OCI-M2 (cell line): ENCODE results near the gene MAP3K5.

ENCODE experiments used
- DNase-seq: peaks from one replicate; lab custom pipeline; 2025; ENCODE audit not compliant: unreplicated experiment; lab: John Stamatoyannopoulos, UW

The MAP3K5 gene

DNA sequence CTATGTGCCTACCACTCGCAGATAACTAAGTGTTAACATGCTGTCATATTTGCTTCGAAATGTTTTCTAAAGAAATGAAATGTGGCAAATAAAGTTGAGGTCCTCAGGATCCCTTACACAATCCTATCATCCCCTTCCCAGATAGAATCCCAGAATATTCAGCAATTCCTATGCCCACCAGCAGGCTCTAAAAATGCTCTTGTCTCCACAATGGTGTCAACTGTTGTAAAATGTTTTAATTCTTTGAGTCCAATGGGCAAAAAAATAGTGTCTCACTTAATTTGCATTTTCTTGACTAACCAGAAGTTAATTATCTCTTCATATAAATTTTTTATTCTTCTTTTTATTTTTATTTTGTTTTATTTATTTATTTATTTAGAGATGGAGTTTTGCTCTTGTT lies 138.2 kb downstream of the MAP3K5 start:
- DNase-seq, result no peak

DNA sequence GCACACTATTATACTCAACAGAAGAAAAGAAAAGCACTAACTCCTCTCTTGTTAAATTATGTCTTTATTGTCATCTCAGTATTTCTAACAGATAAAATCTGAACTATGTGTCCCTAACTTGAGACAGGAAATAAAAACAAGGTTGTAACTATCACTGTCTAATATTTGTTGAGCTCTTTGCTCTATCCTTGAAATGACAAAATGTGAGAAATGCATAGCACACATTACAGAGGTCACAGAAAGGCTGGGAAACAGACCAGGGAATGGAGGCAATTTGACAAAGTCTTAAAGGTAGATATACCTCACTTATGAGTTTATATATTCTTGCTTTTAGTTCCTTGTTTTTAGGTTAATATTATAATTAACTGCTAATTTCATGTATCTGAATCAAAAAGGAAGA lies 139.6 kb downstream of the MAP3K5 start:
- no peak for DNase-seq

DNA sequence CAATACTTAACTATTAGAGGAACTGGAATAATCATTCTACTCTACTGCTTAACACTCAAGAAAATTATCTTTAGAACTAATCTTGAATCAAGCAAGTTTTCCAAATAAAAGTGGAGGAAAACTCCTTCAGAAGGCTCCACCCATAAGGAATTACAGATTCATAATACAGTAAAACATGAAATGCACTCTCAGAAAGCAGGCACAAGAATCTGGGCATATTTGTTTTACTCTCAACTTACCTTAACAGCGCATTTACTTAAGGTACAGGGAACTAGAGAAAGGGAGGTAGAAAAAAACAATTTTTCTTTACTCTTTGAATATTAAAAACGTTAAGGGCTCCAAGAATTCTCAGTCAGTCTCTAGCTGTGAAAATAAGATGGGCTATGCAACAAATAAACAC lies 140.3 kb downstream of the MAP3K5 start:
- DNase-seq, result no peak

DNA sequence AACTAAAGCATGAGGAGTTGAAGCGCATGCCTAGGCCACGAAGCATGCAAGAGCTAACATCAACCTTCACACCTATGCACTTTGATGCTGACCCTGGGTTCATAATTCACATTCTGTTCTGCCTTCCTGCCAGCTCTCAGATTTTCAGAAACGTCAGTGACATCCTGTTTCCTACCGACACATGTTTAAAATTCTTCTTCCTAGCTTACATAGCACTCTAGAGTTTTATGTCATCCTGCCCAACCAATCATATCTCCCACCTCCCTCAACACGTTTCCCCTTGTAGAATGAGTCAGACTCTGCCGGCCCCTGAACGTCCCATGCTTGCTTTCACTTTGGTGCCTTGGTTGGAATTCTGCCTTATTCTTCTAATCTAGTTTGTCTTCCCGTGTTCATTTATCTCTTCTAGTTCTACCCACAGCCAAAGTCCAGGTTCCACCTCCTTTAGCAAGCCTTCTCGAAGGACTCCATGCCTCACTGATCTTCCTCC lies 144.9 kb downstream of the MAP3K5 start:
- no peak for DNase-seq

DNA sequence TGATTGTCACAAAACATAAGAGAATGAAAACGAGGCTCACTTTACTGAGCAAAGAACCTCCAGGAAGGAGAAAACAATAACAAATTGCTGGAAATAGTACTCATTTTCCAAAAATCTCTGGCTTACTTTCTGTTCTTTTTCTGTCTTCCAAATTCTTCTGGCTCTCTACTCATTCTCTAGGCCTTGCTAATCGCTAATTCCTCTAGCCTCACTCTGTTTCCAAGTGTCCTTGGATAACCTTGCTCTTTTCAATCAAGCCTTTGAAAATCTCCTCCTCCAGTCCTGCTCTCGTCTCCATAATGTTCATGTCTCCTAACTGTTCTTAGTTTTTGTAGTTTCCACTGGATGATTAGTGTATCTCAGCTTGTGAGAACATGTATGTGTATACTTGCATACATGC lies 145.9 kb downstream of the MAP3K5 start:
- DNase-seq, result no peak

DNA sequence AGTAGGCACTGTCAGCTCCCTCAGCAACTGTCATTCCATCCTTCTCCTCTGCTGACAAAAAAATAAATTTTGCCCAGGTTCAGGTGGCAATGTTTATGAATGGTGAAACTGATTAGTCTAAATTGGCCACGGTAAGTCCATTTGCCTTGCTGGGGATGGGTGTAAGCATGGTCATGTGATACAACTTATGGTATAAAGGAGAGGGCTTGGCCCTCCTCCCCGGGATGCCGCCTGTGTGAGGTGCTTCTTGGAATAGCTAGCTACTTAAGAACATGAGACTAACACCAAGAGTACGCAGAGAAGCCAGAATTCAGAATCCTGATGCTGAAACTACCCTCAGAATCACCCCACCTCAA lies 147.7 kb downstream of the MAP3K5 start:
- DNase-seq, result no peak

DNA sequence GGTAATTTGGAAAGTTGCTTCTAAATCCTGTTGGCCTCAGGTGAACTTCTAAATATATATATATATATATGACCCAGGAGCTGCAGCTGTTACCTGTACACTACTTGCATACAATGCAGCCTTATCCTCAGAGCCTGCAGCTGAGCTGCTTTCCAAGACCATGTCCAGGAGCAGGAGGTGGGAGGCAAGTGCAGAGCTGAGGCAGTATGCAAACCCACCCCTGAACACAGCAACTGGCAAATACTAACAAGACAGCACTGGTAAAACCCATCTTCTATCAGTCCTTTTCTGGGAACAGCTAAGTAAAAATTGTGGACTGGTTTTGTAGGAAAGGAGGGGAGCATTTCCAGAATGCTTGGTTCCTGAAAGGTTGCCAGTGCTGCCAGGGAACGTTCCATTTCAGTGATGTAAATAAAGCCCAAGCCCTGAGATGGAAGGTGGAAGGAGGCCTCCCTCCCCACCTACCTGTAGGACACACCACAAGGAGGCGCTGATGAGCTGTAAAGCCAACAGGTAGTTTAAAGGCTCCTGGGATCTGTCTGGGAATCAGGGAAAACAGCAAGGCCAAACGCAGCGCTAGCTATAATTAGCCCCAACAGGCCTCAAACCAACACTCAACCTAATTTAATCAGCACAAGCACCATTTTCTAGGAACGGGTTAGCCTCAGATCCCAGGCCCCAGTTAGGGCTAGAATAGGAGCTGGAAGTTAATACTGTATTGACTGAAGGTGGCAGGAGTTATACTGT lies 148.3 kb downstream of the MAP3K5 start:
- DNase-seq, result no peak

DNA sequence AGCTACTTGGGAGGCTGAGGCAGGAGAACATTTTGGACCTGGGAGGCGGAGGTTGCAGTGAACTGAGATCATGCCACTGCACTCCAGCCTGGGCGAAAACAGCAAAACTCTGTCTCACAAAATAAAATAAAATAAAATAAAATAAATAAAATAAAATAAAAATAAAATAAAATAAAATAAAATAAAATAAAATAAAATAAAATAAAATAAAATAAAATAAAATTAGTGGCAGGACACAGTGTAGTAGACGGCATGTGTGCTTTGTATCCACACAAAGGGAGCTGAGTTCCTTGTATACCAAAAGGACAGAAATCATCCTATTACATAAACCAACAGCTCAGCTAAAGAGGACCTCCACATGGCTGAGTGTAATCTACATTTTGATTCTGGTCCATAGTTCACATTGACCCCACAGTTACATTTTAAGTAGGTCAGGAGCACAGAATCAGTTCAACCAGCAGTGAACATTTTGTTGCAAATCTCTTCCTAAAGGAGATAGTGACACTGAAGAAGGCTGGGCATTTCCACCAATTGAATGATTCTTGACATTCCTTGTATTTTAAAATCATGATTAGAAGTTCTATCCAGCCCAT lies 150.3 kb downstream of the MAP3K5 start:
- no peak for DNase-seq

DNA sequence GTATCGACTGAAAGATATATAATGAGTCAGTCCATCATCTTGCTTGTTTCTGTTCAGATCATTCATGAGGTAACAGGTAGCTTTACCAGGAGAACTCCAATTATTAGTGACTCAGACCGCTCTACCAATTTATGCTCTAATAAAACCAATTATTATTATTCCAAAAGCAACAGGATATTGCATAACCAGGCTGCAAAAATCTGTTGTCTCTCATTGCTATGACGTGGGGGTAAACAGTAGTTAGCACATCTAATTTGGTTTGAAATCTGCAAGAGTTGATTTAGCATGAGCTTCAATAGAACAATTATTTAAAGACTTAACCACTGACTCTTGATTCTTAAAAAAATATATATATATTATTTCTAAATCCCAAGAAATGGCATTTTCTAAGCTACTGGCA lies 151.1 kb downstream of the MAP3K5 start:
- no peak for DNase-seq

DNA sequence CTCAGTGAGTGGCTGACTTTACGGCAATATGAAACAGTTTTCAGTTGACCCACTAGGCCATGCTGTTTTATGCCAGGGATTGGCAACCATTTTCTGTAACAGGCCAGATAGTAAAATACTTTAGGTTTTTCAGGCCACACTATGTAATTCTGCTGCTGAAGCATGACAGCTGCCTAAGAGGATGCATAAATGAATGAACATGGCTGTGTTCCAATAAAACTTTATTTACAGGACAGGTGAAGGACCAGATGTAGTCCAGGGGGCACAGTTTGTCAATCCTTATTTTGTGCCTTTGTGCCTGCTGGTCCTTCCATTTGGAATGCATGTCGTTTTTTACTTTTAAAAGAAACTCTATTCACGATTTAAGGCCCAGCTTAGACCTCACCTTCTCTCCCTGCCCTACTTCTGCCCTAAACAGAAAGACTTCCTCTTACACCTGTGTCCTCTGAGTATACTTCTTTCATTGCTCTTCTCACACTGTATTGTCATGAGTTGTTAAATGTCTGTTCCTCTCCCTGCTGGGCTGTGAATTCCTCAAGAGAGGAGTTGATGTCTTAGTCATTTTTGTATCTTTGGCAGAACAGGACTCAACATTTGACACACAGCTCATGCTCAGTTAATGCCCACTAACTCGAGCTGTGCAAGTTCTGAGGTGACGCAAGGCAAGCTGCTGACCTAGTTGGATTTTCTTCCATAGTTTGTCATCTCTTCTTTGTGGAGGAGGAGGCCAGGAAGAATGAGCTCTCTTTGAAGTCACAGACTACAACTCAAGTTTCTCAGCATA lies 152.0 kb downstream of the MAP3K5 start:
- DNase-seq, result no peak

DNA sequence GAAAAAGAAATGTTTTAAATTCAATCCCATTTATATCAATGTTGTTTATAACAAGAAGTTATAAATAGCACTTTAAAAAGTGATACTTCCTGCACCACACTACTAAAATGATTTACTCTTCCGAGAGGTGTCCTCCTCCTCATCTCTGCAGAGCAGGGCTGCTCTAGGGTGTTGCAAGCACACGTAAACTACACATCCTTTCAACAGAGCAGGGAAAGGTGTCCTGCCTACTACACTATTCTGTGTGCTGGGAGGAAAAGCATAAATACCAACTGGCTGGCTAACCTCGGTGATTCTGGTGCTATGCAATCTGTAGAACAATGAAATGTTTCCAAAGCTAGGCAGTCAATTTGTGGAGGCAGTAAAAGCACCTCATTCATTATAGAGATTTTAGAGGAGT lies 152.6 kb downstream of the MAP3K5 start:
- no peak for DNase-seq

DNA sequence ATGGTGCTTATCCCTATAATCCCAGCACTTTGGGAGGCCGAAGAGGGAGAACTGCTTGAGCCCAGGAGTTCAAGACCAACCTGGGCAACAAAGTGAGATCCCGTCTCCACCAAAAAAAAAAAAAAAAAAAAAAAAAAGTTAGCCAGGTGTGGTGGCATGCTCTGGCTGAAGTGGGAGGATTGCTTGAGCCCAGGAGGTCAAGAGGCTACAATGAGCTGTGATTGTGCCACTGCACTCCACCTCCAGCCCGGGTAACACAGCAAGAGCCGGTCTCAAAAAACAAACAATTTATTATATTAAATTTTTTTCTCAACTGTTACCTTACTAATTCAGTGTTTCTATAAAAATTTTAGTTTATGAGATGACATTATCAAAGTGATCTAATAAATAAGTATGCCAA lies 156.7 kb downstream of the MAP3K5 start:
- DNase-seq, result no peak

DNA sequence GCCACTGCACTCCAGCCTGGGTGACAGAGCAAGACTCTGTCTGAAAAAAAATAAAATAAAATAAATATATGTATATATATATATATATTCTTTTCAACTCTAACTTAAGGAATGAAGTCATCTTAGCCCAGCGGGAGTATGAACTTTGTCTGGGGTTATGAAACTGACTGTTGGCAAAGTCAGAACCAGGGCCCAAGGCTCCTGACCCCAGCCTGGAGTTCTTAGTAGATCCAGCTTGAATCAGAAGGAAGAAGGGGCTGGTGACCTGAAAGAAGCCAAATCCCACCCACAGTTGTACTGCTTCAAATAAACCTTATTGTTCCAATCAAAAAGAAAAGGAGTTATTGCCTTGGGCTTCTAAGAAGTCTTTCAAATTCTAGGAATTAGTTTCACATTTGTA lies 158.9 kb downstream of the MAP3K5 start:
- DNase-seq, result no peak

DNA sequence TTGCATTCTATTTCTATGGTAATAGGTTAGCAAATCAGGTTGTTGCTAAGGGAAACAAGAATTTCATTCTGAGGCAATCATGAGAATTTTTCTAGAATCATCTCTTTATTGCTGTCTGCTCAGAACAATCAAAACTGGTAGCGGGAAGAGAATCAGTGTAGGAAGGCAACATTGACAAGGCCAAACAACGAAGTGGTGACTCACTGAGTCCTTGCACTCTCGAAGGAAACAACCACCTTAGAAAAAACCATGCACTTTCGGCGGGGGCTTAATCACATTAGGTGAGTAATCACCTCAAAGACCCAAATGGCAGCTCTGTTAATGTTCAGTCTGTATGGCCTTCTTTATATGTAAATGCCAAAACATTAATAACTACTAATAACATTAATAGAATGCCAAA lies 163.3 kb downstream of the MAP3K5 start:
- no peak for DNase-seq

DNA sequence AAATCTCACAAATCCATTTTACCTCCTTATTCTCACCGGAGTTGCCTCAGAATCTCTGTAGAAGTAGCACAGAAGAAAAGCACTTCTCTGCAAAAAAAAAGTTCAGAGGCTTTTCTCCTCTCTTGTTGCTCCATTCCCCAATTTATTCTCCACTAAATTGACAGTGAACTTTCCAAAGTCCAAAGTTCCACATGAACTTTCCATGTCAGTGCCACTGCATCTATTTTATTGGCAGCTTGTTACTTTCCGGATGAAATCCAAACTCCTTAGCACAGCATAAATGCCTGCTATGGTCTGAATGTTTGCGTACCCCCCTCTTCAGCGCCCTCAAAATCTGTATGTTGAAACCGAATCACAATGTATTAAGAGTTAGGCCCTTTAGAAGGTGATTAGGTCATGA lies 165.1 kb downstream of the MAP3K5 start:
- DNase-seq, result no peak

DNA sequence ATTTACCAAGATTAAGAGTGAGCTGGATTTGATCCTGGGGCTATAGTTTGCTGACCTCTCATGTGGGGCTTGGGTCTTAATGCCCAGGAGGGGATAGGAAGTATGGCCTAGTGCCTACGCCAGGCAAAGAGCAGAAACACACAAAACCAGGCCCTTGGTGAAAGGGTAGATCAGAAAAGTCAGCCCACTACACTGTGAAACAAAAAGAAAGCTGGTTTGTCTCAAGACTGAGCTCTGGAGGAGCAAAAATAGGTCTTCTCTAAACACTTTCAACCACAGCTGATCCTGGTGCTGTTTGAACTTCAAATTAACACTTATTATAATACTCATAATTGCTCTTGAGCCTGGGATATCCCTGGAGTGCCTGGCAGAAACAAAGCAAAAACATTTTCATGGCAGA lies 167.0 kb downstream of the MAP3K5 start:
- no peak for DNase-seq

DNA sequence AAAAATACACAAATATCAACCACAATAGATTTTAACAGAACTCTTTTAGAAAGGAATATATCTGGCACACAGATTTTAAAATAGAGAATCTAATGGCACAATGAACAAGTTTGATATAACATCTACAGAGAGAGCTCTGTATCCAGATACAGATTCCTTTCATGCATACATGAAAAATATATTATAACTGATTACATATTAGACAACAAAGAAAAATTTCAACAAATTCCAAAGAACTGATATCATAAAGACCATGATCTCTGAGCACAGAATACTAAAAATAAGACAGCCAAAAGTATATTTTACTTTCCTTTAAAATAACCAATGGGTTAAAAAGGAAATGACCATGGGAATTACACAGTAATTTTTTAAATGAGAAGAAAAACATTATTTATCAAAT lies 167.9 kb downstream of the MAP3K5 start:
- DNase-seq, result no peak

DNA sequence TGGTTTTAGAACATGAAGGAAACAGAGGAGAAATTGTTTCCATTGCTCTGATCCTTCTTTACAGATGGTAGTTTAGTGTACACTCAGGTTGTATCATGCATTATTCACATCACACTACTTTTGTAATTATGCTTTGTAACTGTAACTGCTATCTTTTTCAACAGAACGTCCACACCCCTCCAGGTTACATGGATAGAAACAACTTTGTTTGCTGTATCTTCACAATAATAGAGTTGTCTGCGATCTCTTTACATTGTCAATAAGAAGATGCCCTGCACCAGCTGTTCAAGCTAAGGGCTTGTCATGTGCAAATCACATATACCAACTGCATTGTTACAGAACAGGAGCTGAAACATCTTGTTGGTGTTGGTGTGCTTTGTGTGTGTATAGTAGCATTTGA lies 174.2 kb downstream of the MAP3K5 start:
- no peak for DNase-seq

DNA sequence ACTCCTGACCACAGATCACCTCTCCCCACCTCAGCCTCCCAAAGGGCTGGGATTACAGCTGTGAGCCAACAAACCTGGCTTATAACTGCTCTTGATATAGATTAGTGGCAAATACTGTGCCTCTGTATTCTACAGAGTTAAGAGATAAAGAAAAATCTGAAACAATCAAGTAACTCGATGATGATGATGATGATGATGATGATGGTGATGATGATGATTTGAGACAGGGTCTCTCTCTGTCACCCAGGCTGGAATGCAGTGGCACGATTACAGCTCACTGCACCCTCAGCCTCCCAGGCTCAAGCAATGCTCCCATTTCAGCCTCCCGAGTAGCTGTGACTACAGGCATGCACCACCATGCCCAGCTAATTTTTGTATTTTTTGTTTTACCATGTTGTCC lies 175.8 kb downstream of the MAP3K5 start:
- no peak for DNase-seq

DNA sequence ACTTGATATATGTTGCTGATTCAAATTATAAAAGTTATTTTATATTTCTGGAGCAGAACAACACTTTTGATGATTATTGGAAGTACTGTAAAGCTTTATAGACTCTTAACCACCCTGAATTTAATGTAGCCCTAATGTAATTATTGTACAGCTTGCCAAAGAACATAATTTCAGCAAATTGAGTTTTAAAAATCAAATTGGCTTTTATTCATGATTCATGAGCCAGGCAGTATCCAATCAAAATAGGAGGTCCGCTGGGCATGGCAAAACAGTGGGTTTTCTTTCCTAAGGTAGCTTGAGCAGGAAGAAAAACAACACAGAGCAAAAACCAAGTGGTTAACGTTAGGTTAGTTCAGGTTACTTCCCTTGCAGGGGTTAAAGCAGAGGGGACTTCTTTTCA lies 177.3 kb downstream of the MAP3K5 start:
- no peak for DNase-seq

DNA sequence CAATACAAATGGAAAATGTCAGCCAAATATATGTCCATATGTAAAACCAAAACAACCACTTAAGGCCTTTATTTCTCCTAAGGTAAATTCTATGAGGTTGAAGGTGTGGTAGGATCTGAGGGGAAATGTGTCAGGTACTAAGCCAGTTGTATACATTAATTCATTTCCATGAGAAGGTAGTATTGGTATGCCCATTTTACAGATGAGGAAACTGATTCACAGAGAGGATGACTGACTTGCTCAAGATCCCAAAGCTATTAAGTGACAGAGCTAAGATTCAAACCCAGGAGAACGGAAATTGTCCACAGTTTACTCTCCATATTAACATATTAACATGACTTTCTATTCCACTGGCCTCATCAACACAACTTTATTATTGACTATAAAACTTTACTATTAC lies 177.9 kb downstream of the MAP3K5 start:
- no peak for DNase-seq

DNA sequence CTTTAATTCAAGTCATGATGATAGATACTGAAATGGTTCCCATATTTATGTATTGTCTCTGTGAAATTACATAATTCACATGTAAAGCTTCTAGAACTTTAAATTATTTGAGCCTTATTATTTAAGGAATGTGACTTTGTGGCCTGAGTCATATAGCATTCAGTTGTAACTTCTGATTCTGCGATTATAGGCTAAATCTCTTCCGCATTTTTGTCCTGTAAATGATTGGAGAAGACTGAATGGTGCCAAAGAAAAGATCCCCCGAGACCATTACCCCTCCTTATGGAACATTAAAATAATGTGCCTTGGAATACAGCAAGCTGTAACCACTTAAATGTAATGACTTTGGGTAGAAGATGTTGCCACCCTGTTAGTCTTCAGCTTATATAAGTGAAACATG lies 178.8 kb downstream of the MAP3K5 start:
- DNase-seq, result no peak
